DMS53 treated with DMSO at 0.1 percent for 48 hours (cell line): ENCODE data around the gene TGFBR2.
"Not testable (repeated sequence)": the region's sequence is repeated elsewhere in the genome, so short reads cannot be mapped to it uniquely, and the experiment has no call there.

Experiments used
- DNase-seq: peaks from one replicate; lab custom pipeline; 2025; ENCODE audit not compliant: unreplicated experiment; lab: John Stamatoyannopoulos, UW

The TGFBR2 gene

DNA sequence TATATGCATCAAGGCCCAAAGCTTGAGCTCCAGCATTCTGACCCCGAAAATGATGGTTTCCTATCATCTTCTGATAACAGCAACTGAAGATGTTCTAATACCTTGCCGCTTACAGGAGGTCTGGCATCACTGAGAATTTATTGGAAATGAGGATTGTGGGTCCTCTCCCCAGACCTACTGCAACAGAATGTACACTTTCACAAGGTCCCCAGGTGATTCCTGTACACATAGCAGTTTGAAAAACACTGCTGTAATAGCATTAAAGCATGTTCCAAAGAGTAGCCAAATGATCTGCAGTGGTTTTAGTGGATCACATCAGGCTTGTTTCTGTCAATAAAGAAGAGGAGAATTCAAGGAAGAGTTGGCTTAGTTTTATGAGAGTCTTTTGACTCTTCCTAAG, 11.3 kb downstream of the TGFBR2 start:
- DNase-seq, result no peak

DNA sequence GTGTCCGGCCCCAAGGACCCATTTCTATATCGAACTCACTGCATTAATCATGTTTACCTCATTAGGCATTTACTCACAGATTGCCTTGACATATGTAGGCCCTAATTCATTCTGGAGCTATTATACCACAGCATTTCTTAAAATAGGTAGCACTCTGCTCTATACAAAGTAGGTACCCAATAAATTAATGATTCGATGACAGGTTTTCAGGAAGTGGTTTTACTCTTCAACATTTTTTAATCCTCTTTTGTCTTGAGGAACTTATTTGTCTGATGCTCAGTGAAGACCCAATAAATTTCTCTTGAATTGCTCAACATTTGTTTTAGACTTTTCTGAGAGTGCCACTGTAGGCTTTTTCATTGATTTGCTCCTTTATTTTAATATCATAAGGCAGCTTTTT, 12.1 kb downstream of the TGFBR2 start:
- no peak for DNase-seq

DNA sequence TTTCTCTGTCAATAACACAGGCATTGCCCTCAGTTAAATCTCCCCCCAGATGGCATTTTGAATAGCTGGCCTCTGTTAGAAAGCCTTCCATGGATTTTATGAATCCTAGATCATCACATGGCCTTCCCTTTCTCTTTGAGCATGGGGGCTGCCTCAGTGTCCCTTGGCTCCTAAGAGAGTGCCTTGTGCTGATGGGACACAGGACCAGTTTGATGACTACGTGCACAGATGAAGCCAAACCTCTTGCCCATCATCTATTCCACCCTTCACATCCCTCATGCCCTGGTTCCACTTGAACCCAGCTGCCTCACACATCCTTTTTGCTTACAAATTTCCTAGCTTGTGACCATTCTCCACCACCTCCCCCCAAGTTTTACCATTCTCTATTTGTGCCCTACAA, 12.9 kb downstream of the TGFBR2 start:
- no peak for DNase-seq

DNA sequence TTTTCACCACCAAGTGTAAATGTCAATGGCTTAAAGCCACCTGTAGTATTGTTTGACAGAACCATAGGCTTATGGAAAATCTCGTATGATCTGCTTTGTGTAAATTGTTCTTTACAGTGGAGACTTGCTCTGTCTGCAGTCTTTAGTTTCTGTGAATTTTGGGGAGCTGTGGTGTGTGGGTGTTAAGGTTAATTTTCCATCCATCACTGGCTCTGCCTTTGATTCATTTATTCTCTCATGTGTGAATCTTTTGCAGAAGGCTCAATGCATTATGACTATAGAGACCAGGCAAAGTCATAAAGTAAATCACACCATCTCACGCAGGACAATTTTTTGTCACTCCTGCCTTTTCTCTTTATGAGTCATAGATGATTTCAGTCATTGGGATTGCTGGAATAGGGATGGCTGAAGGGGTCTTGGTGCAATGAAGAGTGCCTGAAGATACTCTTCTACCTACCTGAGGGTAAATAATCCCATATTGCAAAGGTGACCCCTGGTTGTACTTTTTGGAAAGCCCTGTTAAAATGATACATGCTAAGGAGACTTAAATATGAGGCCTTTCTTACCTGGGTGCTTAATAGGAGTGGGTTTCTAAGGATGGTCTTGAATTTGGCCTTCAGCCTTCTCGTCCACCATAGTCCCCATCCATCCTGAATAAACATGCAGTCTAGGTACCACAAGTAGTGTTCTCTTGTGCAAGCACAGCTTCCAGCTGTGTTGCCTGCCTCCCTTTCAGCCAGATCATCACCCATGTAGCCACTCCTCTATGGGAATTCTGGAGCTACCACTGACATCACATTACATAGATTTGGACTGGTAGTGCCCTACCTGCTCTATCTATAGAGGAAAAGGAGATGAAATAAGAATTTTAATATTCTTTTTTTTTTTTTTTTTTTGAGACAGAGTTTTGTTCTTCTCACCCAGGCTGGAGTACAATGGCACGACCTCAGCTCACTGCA, 14.3 kb downstream of the TGFBR2 start:
- DNase-seq, result no peak

DNA sequence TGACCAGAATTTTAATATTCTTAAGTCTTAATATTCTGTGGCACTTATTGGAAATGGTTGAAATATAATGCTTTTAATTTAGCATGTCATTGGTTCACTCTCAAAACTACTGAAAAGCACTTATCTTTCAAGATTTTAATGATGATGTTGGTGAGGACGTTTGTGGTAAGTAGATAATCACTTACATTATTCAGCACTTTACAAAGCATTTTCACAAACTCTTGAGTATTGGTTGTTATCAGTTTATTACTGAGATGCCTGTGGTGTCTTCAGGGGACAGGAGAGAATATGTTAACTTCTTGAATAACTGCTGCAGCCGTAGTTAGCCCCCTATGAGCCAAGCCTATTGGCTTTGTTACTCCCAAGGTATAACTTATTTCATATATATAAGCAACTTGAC, 15.2 kb downstream of the TGFBR2 start:
- no peak for DNase-seq

DNA sequence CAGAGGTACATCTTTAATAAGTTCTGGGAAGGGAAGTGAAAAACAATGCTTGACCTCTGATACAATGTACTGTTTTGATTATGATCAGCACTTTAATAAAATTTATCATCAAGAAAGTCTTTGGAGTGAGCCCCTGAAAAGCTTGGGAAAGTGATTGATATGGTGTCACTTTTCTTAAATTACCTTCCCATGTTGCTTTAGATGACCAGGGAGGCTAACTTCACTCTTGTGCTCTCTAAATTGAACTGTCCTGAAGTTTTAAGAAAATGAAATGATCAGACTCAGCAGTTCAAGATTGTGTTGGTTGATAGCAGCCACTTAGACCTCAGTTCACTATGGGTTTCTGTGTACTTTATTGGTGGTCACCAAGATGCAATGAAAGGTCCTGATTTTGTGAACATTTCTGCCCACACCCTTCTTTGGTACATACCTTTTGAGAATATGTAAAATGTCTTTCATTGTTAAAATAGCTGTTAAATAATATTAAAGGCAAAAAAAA, 15.7 kb downstream of the TGFBR2 start:
- no peak for DNase-seq

DNA sequence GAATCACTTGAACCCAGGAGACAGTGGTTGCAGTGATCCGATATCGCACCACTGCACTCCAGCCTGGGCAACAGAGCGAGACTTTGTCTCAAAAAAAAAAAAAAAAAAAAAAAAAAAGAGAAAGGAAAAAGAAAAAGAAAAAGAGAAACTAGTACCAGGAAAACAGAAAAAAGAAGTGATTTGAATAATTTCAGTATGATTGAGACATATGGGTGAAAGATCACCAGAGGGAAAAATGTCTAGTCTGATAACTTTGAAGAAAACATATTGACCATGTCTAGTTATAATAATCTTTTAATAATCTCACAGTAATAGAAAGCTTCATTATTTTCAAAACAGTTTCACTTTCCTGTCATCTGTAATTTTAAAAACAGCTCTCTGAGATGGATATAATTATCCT, 16.4 kb downstream of the TGFBR2 start:
- no peak for DNase-seq

DNA sequence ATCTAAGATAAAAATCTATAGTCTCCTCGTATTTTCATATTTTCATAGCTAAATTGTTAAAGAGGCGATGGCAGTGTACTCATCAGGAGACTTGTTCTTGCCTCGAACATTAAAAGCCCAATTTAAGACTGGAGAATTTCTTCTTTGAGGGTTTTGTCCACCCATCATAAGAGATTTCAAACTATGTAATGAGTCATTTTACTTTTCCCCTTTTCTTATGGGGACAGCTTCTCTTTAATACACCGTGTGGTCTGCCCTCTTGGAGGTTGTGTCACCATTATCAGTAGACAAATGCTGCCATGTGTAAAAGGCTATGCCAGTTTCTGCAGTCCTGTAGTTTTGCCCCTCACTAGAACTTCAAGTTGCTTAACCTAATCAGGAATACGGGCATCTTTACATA, 16.9 kb downstream of the TGFBR2 start:
- DNase-seq, result no peak

DNA sequence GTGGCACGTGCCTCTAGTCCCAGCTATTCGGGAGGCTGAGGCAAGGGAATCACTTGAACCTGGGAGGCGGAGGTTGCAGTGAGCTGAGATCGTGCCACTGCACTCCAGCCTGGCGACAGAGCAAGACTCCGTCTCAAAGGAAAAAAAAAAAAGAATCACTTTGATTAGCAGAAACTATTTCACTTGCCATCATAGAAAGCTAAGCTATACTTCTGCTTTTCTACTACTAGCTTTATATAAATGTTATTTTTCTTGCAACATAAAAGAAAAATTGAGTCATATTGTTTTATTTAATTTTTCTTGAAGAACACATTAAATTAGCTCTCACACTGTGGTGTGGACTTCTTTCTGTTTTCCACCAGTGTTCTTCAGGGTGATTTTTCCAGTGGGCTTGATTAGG, 18.1 kb downstream of the TGFBR2 start:
- DNase-seq, result not testable (repeated sequence)

DNA sequence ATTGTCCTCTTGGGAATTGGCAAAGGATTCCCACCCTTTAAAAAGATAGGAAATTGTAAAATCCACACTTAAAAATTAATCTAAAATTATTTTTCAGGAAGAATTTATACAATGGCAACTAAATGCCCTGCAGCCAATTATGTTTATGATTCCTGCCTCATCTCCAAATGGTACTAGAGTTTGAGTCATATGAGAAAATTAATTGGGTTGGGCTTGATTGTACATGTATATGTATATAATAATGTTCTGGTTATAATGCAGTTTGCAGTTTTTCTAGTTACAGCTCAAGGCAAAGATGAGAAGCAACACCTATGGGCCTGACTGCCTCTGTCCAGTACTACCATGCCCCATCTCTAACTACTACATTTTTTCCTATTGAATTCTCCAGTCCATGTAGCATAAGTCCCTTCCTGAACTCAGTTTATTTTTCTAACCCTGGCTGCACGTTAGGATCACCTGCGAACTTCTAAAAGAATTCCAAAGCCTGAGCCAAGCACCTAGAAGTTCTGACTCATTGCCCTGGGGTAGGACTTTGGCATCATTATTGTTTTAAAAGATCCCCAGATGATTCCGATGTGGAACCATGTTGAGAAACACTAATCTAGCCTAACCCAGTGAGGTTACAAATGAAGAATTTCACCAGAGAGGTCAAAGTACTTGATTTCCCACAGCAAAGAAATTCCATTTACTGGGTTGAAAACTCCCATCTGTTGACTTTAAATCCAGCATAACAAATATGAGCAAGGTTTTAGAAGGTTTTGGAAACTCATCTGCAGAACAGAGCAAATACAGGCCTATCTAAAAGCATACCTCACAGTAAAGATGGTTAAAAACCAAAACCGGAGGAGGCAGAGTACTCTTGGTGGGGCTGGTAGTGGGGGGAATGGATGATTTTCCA, 19.4 kb downstream of the TGFBR2 start:
- DNase-seq, result no peak

DNA sequence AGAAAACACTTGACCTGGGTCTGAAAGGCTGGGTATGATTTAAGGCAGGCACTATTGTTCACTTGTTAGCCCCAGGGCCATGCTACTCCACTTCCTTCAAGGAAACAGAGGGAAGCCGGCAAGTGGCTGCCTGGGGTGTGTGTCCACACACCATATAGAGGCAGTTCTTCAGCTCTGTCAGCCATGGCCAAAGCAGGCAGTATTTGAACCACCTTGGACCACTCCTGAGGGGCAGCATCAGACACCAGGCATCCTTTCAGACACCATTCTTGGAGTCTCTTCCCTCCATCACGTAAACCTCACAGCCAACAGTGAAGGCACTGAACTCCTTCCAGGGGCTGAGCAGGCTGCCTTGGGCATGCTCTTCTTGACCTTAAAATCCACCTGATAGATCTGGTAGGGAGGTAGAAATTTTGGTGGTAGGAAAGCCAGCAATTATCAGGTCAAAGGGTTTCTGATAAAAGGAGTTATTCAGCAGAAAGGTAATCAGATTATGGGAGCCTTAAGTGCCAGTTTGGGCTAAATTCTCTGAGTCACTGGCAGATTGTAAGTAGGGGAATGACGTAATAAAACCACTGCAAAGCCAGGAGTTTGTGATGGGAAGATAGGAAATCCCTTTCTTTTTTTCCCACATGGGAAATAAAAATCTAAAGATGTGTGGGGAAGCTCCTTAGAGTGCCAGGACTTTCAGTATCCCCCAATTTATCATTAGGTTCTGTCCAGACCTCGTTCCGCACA, 20.2 kb downstream of the TGFBR2 start:
- no peak for DNase-seq

DNA sequence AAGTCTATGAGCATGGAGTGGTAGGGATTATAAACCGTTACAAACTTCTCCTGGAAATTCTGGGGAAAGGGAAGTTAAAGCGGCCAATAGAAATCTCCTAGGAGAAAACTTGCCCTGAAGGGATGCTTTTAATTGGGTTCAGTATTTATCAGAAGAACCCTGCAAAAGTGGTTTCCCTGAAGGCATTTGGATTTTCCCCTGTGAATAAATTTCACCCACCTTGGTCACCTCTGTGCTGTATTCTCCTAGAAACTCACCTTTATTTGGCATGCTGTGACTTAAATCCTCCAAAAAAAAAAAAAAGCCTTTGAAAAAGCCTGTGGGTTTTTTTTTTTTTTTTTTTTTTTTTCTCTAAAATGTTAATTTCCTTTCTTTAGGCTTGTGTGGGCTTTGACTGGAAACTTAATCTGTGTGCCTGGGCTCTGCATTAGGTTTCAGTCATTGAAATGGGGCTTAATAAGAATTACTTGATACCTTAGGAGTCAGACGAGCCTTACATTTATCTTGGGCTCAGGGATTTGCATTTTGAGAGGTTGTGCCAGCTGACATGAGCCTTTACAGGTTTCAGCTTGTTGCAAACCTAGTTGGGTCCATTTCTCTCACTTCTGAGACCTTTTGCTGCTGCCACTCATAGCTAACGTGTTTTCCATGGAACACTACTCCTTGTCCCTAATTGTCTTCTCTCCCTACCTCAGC, 22.0 kb downstream of the TGFBR2 start:
- no peak for DNase-seq

DNA sequence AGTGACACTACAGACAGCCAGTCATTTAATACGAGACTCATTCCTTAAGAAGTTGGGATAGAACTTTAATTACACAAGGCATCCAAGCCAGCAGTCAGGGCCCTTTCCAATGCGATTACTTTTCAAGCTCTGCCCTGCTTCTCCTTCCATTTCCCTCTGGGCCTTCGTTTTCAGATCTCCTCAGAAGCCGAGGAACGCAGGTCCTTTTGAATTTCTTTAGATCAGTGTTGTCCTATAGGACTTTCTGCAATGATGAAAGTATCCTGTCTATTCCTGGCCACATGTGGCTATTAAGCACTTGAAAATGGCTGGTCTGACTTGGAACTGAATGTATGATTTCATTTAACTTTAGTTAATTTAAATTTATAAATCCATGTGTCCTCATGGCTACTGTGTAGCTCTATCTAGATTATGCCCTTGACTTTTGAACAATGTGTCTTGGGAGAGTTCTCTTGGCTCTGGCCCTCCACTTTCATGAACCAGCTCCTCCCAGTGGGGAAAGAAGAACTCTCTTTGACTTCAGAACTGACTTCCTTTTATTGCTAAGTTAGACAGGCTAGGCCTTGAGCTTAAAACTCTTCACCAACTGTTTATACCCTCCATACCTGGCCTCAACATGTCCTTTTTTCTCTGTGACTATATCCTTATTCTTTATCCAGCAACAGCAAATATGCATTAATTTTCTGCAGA, 22.6 kb downstream of the TGFBR2 start:
- no peak for DNase-seq

DNA sequence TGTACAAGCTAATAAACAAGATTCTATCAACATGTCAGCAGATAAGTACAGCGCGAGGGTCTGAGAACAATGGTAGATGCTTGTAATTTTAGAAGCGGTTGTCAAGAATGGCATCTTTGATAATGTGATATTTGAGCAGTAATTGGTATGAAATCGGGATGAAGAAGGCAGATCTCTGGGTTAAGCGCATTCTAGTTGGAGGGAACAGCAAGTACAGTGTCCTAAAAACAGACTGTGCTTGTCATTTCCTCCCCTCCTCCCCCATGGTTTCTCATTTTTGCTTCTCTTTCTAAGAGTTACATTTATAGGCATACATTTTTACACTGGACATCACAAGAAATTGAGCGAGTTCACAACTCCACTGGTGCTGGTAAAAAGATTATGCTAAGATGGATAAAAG, 23.3 kb downstream of the TGFBR2 start:
- DNase-seq, result no peak

DNA sequence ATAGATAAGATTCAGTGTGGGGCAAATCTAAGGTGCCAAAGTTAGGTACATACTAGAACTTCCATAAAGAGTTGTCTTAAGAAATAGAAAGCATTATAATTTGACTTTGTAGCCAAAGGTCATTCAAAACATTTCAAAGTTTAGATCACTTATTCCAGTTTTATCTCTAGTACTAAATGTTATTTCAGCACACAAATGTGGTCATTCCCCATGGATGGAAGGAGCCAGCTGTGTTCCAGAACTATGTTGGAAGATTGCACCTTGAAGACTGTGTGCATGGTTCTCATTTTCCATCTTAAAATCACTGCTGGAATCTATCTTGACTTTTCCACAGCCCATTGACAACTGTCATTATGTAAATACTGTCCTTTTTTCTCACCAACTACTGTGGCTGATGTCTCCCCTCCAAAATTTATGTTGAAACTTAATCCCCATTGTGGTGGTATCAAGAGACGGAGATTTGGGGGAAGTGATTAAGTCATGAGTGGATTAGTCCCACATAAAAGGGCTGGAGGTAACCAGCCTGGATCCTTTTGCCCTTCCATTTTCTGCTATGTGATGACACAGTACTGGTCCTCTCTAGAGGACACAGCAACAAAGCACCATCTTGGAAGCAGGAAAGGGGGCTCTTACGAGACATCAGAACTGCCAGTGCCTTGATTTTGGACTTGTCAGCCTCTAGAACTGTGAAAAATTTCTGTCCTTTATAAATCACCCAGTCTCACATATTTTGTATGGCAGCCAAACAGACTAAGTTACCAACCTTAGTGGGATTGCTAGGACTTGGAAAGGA, 24.0 kb downstream of the TGFBR2 start:
- no peak for DNase-seq

DNA sequence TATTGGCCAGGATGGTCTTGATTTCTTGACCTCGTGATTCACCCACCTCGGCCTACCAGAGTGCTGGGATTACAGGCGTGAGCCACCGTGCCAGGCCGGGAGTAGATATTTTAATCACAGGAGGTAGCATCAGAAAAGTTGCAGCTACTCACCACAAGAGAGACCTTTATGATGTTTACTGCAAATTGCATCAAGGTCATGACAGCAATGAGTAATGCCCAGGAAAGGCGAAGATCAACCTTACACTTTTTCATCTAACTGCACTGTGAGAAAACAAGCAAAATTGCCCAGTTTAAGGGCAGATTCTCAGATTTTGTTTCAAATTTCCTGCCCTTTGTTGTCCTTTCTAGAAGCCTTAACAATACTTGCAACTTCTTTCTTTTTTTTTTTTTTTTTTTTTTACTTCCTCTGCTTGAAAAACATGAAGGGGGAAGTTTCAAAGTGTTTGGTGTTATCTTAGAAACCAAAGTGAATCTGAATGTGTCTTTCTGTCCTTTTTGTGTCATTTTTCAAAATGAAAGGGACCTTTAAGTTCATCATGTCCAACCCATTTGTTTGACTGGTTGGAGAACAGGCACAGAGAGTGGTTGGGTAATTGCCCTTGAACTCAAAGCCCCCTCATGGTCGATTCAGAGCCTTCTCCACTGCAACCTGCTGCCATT, 25.0 kb downstream of the TGFBR2 start:
- DNase-seq, result no peak

DNA sequence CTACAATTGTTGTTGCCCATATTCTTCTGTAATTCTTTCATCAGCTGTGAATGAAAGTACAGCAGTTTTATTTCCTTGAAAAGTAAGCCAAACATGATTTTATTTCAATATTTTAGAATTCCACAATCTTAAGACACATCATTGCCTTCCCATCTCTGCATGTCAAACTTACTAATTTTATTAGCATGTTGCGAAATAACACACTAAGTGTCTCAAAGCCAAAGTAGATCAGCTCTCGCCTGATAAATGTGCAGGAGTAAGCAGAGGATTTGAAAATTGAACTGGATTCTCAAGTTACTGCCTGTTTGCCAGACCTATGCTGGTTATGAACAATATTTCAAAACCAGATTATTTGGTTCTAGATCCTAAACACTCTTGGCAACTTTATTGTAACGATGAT, 25.7 kb downstream of the TGFBR2 start:
- DNase-seq, result no peak

DNA sequence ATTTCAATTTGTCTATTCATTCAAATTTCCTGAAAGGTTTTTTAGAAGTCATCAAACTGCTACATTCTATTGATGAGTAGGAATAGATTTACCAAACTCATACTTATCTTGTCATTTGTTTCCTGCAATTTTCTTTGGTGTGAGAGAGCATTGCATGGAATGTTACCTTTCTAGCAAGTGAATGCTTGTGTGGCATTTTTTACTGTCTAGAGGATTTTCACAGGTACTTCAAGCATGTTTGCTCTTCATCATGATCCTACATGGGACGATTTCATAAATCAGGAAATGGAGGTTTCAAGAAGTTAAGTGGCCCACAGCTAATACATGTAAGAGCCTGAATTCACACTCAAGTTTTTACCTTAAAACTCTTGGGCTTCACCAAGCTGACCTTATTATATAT, 26.1 kb downstream of the TGFBR2 start:
- DNase-seq, result no peak

DNA sequence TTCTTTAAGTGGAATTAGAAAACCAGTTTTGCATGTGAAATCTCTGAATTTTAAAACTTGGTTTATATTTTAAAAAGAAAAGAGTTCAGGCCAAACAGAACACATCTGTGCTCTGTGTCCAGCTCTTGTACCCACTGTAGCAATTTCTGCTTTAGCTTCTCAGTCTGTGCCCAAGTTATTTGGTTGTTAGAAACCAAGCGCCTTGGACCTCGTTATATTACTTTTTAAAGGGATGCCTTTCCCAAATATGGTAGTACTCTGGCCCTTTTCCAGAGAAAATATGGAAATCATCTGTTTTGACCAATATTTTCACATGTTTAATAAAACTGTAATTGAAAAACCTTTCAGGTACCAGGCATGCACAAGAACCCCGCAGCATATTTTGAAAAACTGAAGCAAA, 27.3 kb downstream of the TGFBR2 start:
- DNase-seq, result no peak
